ENCODE data around the gene PSMA4. TPM values are rescaled to one million over a fixed set of nuclear protein-coding genes. Genes with fewer than 3 reads are reported as not detected.

Gene PSMA4
- total RNA-seq, 1 experiment from 2014 or later = 230 TPM

DNA sequence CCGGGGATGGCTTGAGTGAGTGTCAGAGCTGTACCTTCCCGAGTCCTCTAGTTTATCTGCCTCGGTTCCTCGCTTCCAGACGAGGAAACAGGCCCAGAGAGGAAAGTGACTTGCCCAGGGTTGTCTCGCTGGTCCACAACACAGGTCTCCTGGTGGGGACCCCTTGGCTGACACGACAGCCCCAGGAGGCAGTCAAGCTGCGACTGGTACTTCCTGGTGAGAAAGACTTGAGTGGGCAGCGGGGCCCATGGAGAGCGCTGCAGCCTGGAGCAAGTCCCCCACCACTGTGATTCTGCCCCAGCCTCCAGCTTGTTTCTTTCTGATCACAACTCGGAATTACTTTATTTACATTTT lies 24.5 kb downstream of the PSMA4 start:
- H3K4me1 ChIP-seq (replicated peaks; ENCODE audit: insufficient read depth) = peaks cover 14% of the 10 kb centered on the region
- peak overlapping the region; percentile 92 for H2AFZ ChIP-seq
- CTCF ChIA-PET = interaction anchor here (1.0 kb wide), 1 partner anchor 174 kb away, joined by 4 read pairs; no protein-coding TSS in a partner anchor

DNA sequence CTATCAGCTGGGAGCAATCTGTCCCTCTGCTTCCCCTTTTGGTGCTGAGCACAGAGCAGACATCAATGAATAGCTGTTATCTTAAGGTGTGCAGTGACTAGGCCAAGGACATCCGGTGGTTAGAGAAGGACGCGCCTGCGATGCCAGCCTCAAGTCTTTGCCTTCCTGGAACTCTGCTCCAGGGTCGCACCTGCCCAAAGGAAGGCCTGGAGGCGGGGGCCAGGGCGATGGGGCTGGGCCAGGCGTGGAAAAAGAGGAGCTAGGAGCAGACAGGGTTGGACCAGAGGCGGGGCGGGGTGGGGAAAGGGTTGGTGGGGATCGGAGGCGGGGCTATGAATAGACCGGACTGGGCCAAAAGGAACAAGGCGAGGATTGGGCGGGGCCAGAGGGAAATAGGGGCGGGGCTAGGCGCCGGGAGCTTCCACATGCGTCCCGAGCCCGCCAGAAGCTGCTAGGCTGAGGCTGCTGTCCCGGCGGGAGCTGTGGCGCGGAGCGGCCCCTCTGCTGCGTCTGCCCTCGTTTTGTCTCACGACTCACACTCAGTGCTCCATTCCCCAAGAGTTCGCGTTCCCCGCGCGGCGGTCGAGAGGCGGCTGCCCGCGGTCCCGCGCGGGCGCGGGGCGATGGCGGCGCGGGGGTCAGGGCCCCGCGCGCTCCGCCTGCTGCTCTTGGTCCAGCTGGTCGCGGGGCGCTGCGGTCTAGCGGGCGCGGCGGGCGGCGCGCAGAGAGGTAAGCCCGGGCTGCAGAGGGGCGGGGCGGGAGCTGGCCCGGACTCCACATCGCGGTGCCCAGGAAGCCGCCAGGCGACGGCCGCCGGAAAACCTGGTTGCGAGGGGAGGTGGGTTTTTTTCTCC lies 25.1 kb downstream of the PSMA4 start, which contains the start of gene CHRNA5:
Gene CHRNA5, plus strand, starts transcription at position 424 of the 854 bp plus-strand sequence. Its CDS starts 200 bp downstream, at position 624.
- TF ChIP-seq, protein P1, sequence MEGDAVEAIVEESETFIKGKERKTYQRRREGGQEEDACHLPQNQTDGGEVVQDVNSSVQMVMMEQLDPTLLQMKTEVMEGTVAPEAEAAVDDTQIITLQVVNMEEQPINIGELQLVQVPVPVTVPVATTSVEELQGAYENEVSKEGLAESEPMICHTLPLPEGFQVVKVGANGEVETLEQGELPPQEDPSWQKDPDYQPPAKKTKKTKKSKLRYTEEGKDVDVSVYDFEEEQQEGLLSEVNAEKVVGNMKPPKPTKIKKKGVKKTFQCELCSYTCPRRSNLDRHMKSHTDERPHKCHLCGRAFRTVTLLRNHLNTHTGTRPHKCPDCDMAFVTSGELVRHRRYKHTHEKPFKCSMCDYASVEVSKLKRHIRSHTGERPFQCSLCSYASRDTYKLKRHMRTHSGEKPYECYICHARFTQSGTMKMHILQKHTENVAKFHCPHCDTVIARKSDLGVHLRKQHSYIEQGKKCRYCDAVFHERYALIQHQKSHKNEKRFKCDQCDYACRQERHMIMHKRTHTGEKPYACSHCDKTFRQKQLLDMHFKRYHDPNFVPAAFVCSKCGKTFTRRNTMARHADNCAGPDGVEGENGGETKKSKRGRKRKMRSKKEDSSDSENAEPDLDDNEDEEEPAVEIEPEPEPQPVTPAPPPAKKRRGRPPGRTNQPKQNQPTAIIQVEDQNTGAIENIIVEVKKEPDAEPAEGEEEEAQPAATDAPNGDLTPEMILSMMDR (conservative IDR thresholded peaks at IDR 0.05) = no peak
- no peak for TF ChIP-seq EZH2 (IDR thresholded peaks at IDR 0.05; ENCODE audit: low read depth)
- H3K79me2 ChIP-seq (ENCODE audit: low read depth) = peaks cover 11% of the 10 kb centered on the region; the same call in 1 of the 2 replicates
- H3F3A ChIP-seq (ENCODE audit: insufficient read depth, low read depth) = peaks cover 15% of the 10 kb centered on the region
- ChIA-PET CTCF (interaction anchor here (0.6 to 1.0 kb wide), 4 partner anchors 101 to 175 kb away, joined by 3 to 5 read pairs (median 4); no protein-coding TSS in a partner anchor), POLR2A (ENCODE audit: unreplicated experiment) (interaction anchor here (0.6 to 1.0 kb wide), 7 partner anchors 10 to 266 kb away, joined by 3 to 13 read pairs (median 5); partner anchors contain the start of genes PSMA4 and SKIC8)
- peaks cover 14% of the 10 kb centered on the region for H3K4me1 ChIP-seq (replicated peaks; ENCODE audit: insufficient read depth)
- no peaks in the 10 kb centered on the region for H3K9me2 ChIP-seq (ENCODE audit: insufficient read depth)
- H3K27me3 ChIP-seq (ENCODE audit: insufficient read depth, low read depth) = no peaks in the 10 kb centered on the region
- no peaks in the 10 kb centered on the region for H3K9me3 ChIP-seq (ENCODE audit: insufficient read depth, low read depth)
- peak within 1 kb of the TSS; percentile 68 for H3K4me3 ChIP-seq
- intact Hi-C loops (cut with micrococcal nuclease; ENCODE audit: unreplicated experiment) = loop anchor here (2.0 kb wide), 1 partner anchor 25 kb away; the partner anchor contains the start of gene PSMA4
- H2AFZ ChIP-seq = peak within 1 kb of the TSS; percentile 92
- no peaks in the 10 kb centered on the region for H4K20me1 ChIP-seq (ENCODE audit: insufficient read depth)
- H3K27ac ChIP-seq = peak within 1 kb of the TSS; percentile 44
- no TSS peak for BruUV-seq (replicated peaks)
- H3K36me3 ChIP-seq (ENCODE audit: low read depth) = no peaks in the 10 kb centered on the region
- DNase-seq = peak; percentile 84 to 97
- peak within 1 kb of the TSS; percentile 87 for H3K4me2 ChIP-seq

More for the DNA sequence above, 24.5 kb downstream of the PSMA4 start:
- Histone ChIP-seq H3K27ac (no peak overlapping the region), H3K9me2 (ENCODE audit: insufficient read depth) (no peaks in the 10 kb centered on the region), H3K4me3 (peak overlapping the region; percentile 68; the same call in 1 of the 2 replicates), H3K27me3 (ENCODE audit: insufficient read depth, low read depth) (no peaks in the 10 kb centered on the region), H3K9me3 (ENCODE audit: insufficient read depth, low read depth) (no peaks in the 10 kb centered on the region), H3F3A (ENCODE audit: insufficient read depth, low read depth) (peaks cover 15% of the 10 kb centered on the region), H3K4me2 (peak overlapping the region; percentile 87), H3K79me2 (ENCODE audit: low read depth) (peaks cover 8% of the 10 kb centered on the region; the same call in 1 of the 2 replicates), H4K20me1 (ENCODE audit: insufficient read depth) (no peaks in the 10 kb centered on the region), H3K36me3 (ENCODE audit: low read depth) (no peaks in the 10 kb centered on the region)
- DNase-seq = no peak
- BruUV-seq (replicated peaks) = no TSS peak
- TF ChIP-seq EZH2 (IDR thresholded peaks at IDR 0.05; ENCODE audit: low read depth) = no peak
- TF ChIP-seq, protein P1 (conservative IDR thresholded peaks at IDR 0.05) = no peak
- POLR2A ChIA-PET (ENCODE audit: unreplicated experiment) = interaction anchor here (0.6 to 1.0 kb wide), 2 partner anchors 25 to 142 kb away, joined by 3 to 13 read pairs; partner anchors contain the start of gene PSMA4
- intact Hi-C loops (cut with micrococcal nuclease; ENCODE audit: unreplicated experiment) = loop anchor here (2.0 kb wide), 1 partner anchor 24 kb away; the partner anchor contains the start of gene PSMA4

Data from PC-9 (cell line).